K562 (cell line): ENCODE data around the gene GAS1. TPM values are rescaled to one million over a fixed set of nuclear protein-coding genes. Genes with fewer than 3 reads are reported as not detected.

Experiments used
- ATAC-seq: fragments of 200-7000 bp; cut with Tn5 transposase; 3 replicates; pipeline ENCODE4 v1.9.1; 2020; ENCODE audit warnings: moderate library complexity
- BruUV-seq: library from RNA; stranded (reverse); fragments of 400-500 nt; replicated peaks from 2 replicates; lab custom pipeline; 2021; lab: Mats Ljungman, UMichigan
- CTCF ChIA-PET: fragments of 300-600 bp; formaldehyde crosslinking; extraction: SDS; loops from one replicate; lab custom pipeline; 2021; ENCODE audit warnings: low intra/inter-chr PET ratio; lab: Yijun Ruan, JAX
- POLR2A ChIA-PET: fragments of 300-600, 350-650 bp; sonication (Branson Sonifier 250); formaldehyde crosslinking; extraction: SDS; loops from one replicate; lab custom pipeline; 2021; ENCODE audit warnings: antibody characterized with exemption, inconsistent platforms; lab: Yijun Ruan, JAX
- DNase-seq, 4 experiments: peaks; one replicate each; pipeline versions ENCODE4 v3.0.0 to v3.0.0-alpha.2; 2011 to 2018; ENCODE audit warnings: low spot score in 3 of 4, mixed read lengths in 3 of 4; ENCODE audit errors: extremely low read depth in 1 of 4
- FAIRE-seq: peaks from 2 replicates; lab custom pipeline; 2011; peaks lifted over from hg19 to GRCh38; lab: Jason Lieb, UNC
- H2AFZ ChIP-seq: 2 replicates; pipeline ENCODE4 v1.6.0; 2011; ENCODE audit warnings: low read depth, low read length, control low read depth, inconsistent platforms
- H3K27ac ChIP-seq: fragments of 200-600 bp; 3 replicates; pipeline ENCODE4 v1.8.0; 2011; ENCODE audit warnings: low read depth, mild to moderate bottlenecking, control low read depth, inconsistent platforms, low read length, moderate library complexity, mixed read lengths; ENCODE audit errors: extremely low read depth
- H3K27me3 ChIP-seq, 2 experiments: fragments of 300-600 bp in 1 of 2; 2 replicates in 1 of 2; 3 replicates in 1 of 2; pipeline versions ENCODE4 v1.6.0 to v1.8.0; 2011; ENCODE audit warnings: inconsistent platforms in 2 of 2, low read length in 2 of 2, mild to moderate bottlenecking in 1 of 2, mixed read lengths in 1 of 2, moderate library complexity in 1 of 2; ENCODE audit not compliant: control insufficient read depth in 2 of 2, insufficient read depth in 2 of 2
- H3K36me3 ChIP-seq: fragments of 300-600 bp; 3 replicates; pipeline ENCODE4 v1.8.0; 2011; ENCODE audit warnings: mild to moderate bottlenecking, low read length, inconsistent platforms; ENCODE audit not compliant: control insufficient read depth, insufficient read depth
- H3K4me1 ChIP-seq, 2 experiments: fragments of 200-600 bp in 1 of 2; replicated peaks in 1 of 2; 2 replicates in 1 of 2; 3 replicates in 1 of 2; pipeline versions ENCODE4 v1.5.1 to v1.8.0; 2011; ENCODE audit warnings: inconsistent platforms in 2 of 2, low read length in 2 of 2, mild to moderate bottlenecking in 1 of 2, mixed read lengths in 1 of 2, moderate library complexity in 1 of 2; ENCODE audit not compliant: control insufficient read depth in 2 of 2, insufficient read depth in 2 of 2
- H3K4me2 ChIP-seq: 2 replicates; pipeline ENCODE4 v1.6.1; 2011; ENCODE audit warnings: low read length, control low read depth, inconsistent platforms, mixed read lengths; ENCODE audit not compliant: insufficient read depth
- H3K4me3 ChIP-seq: fragments of 200-600 bp; sonication (generic), shearing (Covaris generic); 2 replicates; pipeline ENCODE4 v1.5.1; 2016; ENCODE audit warnings: control low read depth, inconsistent platforms
- H3K79me2 ChIP-seq: fragments of 200-600 bp; 3 replicates; pipeline ENCODE4 v1.8.0; 2011; ENCODE audit warnings: low read length, inconsistent platforms; ENCODE audit not compliant: control insufficient read depth, insufficient read depth
- H3K9ac ChIP-seq, 2 experiments: 2 replicates each; pipeline versions ENCODE4 v1.6.0 to v1.6.1; 2011; ENCODE audit warnings: low read depth in 2 of 2, low read length in 2 of 2, control low read depth in 1 of 2, inconsistent platforms in 1 of 2, mild to moderate bottlenecking in 1 of 2, mixed read lengths in 1 of 2; ENCODE audit not compliant: insufficient read depth in 1 of 2
- H3K9me1 ChIP-seq: one replicate; pipeline ENCODE4 v1.6.0; 2011; ENCODE audit warnings: inconsistent platforms, mild to moderate bottlenecking, low read length, moderate library complexity; ENCODE audit not compliant: control insufficient read depth, insufficient read depth
- H3K9me3 ChIP-seq: replicated peaks from 2 replicates; pipeline ENCODE4 v1.5.1; 2011; ENCODE audit warnings: low read depth, low read length, inconsistent platforms; ENCODE audit not compliant: control insufficient read depth, insufficient read depth
- H4K20me1 ChIP-seq: replicated peaks from 2 replicates; pipeline ENCODE4 v1.6.1; 2011; ENCODE audit warnings: low read length, inconsistent platforms, mixed read lengths; ENCODE audit not compliant: control insufficient read depth, insufficient read depth
- HMGXB4 ChIP-seq: sonication (generic); formaldehyde crosslinking; IDR thresholded peaks from 2 replicates; pipeline ENCODE4 v1.8.1; 2023; ENCODE audit warnings: mild to moderate bottlenecking, missing genetic modification reagents
- KDM5B ChIP-seq: fragments of 200-600 bp; sonication (generic); IDR thresholded peaks from 2 replicates; pipeline ENCODE4 v1.6.1; 2012; ENCODE audit warnings: low read depth, mild to moderate bottlenecking, moderate library complexity, low read length, control low read depth, inconsistent platforms; ENCODE audit not compliant: insufficient replicate concordance
- RBM25 ChIP-seq: fragments of 200-400 bp; formaldehyde crosslinking; IDR thresholded peaks from 2 replicates; pipeline ENCODE4 v1.6.1; 2018; ENCODE audit warnings: low read length, low read depth, moderate library complexity; ENCODE audit not compliant: severe bottlenecking
- SRSF1 ChIP-seq: fragments of 200-400 bp; formaldehyde crosslinking; IDR thresholded peaks from 2 replicates; pipeline ENCODE4 v1.6.1; 2017; ENCODE audit warnings: mild to moderate bottlenecking, low read depth, low read length, moderate library complexity
- ZBTB7A ChIP-seq: IDR thresholded peaks from 2 replicates; pipeline ENCODE4 v1.6.1; 2011; ENCODE audit warnings: low read depth, mild to moderate bottlenecking, low read length, moderate library complexity, borderline replicate concordance; ENCODE audit not compliant: control insufficient read depth
- ZNF280A ChIP-seq: fragments of 450-650 bp; IDR thresholded peaks from 2 replicates; pipeline ENCODE4 v1.6.1; 2018; ENCODE audit warnings: mild to moderate bottlenecking, low read depth; ENCODE audit not compliant: partially characterized antibody
- ZNF407 ChIP-seq: fragments of 450-650 bp; IDR thresholded peaks from 2 replicates; pipeline ENCODE4 v1.6.1; 2016; ENCODE audit warnings: low read depth
- ZNF695 ChIP-seq: fragments of 450-650 bp; formaldehyde crosslinking; IDR thresholded peaks from 2 replicates; pipeline ENCODE4 v1.4.0; 2020; ENCODE audit warnings: mild to moderate bottlenecking, moderate library complexity
- ZNF707 ChIP-seq: fragments of 250-450 bp; sonication (Bioruptor Pico); conservative IDR thresholded peaks from 2 replicates; pipeline ENCODE4 v1.8.0; 2022; ENCODE audit warnings: inconsistent platforms, mild to moderate bottlenecking, moderate library complexity
- ZNF76 ChIP-seq: fragments of 250-450 bp; sonication (Bioruptor Pico); IDR thresholded peaks from 2 replicates; pipeline ENCODE4 v1.4.0; 2020; ENCODE audit warnings: mild to moderate bottlenecking, moderate library complexity, borderline replicate concordance
- ZNF780A ChIP-seq: fragments of 250-450 bp; sonication (Bioruptor Pico); IDR thresholded peaks from 2 replicates; pipeline ENCODE4 v1.5.0; 2021; ENCODE audit warnings: mild to moderate bottlenecking
- WGBS: fragments of 100-300 bp; shearing (Covaris generic); methylation state at CpG from one replicate; pipeline ENCODE4 v1.1.6; 2016; ENCODE audit warnings: low coverage, mixed read lengths; ENCODE audit not compliant: insufficient coverage; ENCODE audit errors: missing lambda C conversion rate; 5-methylcytosine and 5-hydroxymethylcytosine counted together
- in situ Hi-C: fragments of 300-500 bp; cut with MboI; formaldehyde crosslinking; loops from 4 replicates; pipeline ENCODE4 v1.15.0; 2018; ENCODE audit warnings: inconsistent platforms, mixed read lengths
- intact Hi-C: fragments of 100-400 bp; cut with micrococcal nuclease; formaldehyde crosslinking; loops from 2 replicates; pipeline ENCODE4 v1.14.2; 2022
- polyA plus RNA-seq, 8 experiments: library from polyadenylated mRNA; depleted of rRNA in 4 of 8; stranded (reverse) in 5 of 8; unstranded in 3 of 8; fragments of >200 nt; fragmentation: Nextera tagmentation in 2 of 8; fragmentation: Illumina TruSeq in 1 of 8; extraction: Ambion mirVana in 2 of 8; extraction: Trizol in 1 of 8; gene quantifications; 2 replicates each; pipeline versions ENCODE4 v1.2.1 to v1.2.3, GENCODE V29; 2011 to 2014; ENCODE audit warnings: inconsistent platforms in 1 of 8, missing spikeins in 1 of 8
- total RNA-seq, 7 experiments: library from RNA; depleted of rRNA in 6 of 7; stranded (reverse); fragments of >200 nt in 6 of 7; fragmentation: Illumina TruSeq in 2 of 7; extraction: Trizol in 2 of 7; gene quantifications; 2 replicates each; pipeline versions ENCODE4 v1.2.1 to v1.2.3, GENCODE V29; 2011 to 2021; ENCODE audit warnings: low replicate concordance in 1 of 7

Gene GAS1
- total and polyA plus RNA-seq, 9 of the 15 experiments (the other 6 are each of a cell fraction or from before 2014, with no cell fraction given), result 0.07 to 0.09 TPM; not detected in 7

- ATAC-seq (no peak), FAIRE-seq (no peak), DNase-seq (no peak)
- ChIA-PET CTCF (no interaction called here), POLR2A (no interaction called here)
- Histone ChIP-seq H2AFZ (no peak overlapping the region), H3K4me1 (no peaks in the 10 kb centered on the region), H3K27me3 (no peaks in the 10 kb centered on the region), H3K9ac (no peak overlapping the region), H3K9me1 (no peaks in the 10 kb centered on the region), H3K4me3 (no peak overlapping the region), H3K9me3 (no peaks in the 10 kb centered on the region), H3K36me3 (no peaks in the 10 kb centered on the region), H3K79me2 (no peaks in the 10 kb centered on the region), H3K4me2 (no peak overlapping the region), H4K20me1 (no peaks in the 10 kb centered on the region), H3K27ac (no peak overlapping the region)
- intact Hi-C loops (no loop called here), in situ Hi-C loops (no loop called here)
- BruUV-seq, result no TSS peak
- no CpG with 5 or more reads among the region's 1 CpG for WGBS
- TF ChIP-seq HMGXB4 (no peak), ZBTB7A (no peak), ZNF695 (no peak), ZNF76 (CRISPR knock-in tag) (no peak), ZNF280A (no peak), ZNF407 (no peak), KDM5B (no peak), ZNF780A (CRISPR knock-in tag) (no peak), RBM25 (no peak), SRSF1 (no peak), ZNF707 (CRISPR knock-in tag) (no peak)
These were observed 32.4 kb upstream of the GAS1 start for GRCh38 chr9:86979657-86980056.
